Eye (tissue), 1 donor: Measurements from ENCODE around the gene PRG2.
"Not testable (repeated sequence)": the region's sequence is repeated elsewhere in the genome, so short reads cannot be mapped to it uniquely, and the experiment has no call there.

ENCODE experiments used
- DNase-seq: peaks from one replicate; pipeline ENCODE4 v3.0.0-alpha.2; 2015

Gene PRG2

DNA sequence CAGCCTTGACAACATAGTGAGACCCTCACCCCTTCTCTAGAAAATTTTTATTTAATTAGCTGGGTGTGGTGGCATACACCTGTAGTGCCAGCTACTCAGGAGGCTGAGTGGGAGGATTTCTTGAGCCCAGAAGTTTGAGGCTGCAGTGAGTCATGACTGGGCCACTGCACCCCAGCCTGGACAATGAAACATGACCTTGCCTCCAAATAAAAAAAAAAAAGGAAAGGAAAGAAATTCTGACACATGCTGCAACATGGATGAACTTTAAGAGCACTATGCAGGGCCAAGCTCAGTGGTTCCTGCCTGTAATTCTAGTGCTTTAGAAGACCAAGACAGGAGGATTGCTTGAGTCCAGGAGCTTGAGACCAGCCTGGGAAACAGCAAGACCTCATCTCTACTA lies 27.7 kb upstream of the PRG2 start:
- no peak for DNase-seq

DNA sequence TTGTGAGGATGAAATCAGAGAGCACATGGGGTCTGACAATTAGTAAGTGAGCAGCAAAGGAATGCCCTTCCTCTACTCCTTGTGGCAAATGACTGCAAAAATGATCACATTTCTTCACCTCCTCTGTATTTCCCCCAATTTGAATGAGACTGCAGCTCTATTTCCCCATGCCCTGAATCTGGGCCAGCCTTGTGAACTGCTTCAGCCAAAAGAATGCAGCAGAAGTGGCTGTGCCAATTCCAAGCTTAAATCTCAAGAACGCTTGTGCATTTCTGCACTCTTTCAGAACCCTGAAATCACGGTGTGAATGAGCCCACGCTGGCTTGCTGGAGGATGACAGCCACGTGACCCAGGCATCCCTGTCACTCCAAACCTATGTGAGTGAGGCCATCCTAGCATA lies 26.6 kb upstream of the PRG2 start:
- no peak for DNase-seq

- no peak for DNase-seq
Measured at GRCh38 chr11:57416436-57416835, 26.0 kb upstream of the PRG2 start.

GRCh38 chr11:57414612-57415212 lies 24.3 kb upstream of the PRG2 start:
- no peak for DNase-seq

GRCh38 chr11:57413681-57414080 lies 23.2 kb upstream of the PRG2 start:
- DNase-seq, result no peak

DNA sequence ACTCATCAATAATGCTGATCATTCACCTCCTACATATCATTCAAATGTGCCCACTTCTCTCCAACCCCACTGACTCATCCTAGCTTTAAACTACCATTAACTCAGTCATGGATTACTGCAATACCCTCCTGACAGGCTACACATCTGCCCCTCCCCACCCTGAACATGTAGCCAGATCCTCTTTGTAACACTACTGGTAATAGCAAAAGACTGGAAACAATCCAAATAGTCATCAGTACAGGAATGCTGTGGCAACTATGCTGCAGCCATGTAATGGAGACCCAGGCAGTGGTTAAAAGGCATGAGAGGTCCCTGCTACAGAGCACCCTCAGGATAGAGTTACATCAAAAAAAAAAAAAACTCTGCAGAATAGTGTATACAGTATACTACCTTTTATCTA lies 19.8 kb upstream of the PRG2 start:
- DNase-seq, result no peak

DNA sequence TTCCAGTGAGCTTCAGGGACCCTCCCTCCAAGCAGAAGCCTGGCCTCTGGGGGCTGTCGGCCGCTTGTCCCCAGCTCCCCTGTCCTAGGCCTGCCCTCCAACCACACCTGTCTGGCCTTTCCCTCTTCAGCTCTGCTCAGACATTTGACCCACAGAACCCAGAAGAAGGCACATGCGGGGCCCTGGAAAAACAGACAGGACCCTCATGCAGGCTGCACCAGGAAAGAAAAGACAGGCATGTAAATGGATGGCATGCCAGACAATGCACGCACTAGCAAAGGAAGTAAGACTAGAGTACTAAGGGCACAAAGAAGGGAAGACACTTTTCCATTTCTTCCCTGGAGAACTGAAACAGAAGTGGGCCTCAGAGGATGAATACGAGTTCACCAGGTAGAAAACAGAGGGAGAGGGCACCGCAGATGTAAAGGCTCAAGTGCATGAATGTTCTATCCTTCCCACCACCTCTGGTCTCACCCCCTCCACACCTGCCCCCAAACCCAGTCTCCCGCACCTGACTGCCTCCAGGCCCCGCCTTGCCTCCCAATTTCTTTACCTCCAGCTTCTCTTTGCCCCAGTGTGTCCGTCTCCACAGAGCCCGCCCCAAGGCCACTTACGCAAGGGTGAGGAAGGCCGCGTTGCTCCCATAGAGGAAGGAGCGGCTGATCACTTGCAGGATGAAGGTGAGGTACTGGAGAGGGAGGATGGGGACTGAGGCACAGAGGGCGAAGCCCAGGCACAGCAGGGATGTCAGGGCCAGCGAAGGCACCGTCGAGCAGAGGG lies 19.1 kb upstream of the PRG2 start:
- no peak for DNase-seq

- DNase-seq, result no peak
Measured at GRCh38 chr11:57408771-57409170, 18.3 kb upstream of the PRG2 start.

DNA sequence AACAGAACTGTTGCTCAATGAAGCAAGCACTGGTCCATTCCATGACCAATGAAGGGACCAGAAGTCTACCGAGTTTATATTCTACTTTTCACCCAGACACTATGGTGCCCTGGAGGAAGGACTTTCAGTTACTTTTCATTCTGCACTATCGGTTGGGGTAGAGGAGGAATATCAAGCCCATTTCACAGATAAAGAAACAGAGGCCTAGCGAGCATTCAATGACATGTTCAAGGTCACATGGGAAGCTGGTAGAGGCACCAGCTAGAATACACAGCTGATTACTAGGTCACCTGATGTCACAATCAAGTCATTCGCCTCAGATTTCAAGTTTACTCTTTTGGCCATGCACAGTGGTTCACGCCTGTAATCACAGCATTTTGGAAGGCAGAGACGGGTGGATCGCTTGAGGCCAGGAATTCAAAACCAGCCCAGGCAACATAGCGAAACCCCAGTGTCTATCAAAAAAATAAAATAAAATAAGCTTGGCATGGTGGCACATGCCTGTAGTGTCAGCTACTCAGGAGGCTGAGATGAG lies 17.6 kb upstream of the PRG2 start:
- no peak for DNase-seq

- DNase-seq, result no peak
Measured at GRCh38 chr11:57407010-57407920, 16.8 kb upstream of the PRG2 start.

GRCh38 chr11:57406337-57406904 lies 16.0 kb upstream of the PRG2 start:
- DNase-seq, result no peak

- DNase-seq, result peak; percentile 1
Measured at GRCh38 chr11:57405271-57405860, 14.9 kb upstream of the PRG2 start.

DNA sequence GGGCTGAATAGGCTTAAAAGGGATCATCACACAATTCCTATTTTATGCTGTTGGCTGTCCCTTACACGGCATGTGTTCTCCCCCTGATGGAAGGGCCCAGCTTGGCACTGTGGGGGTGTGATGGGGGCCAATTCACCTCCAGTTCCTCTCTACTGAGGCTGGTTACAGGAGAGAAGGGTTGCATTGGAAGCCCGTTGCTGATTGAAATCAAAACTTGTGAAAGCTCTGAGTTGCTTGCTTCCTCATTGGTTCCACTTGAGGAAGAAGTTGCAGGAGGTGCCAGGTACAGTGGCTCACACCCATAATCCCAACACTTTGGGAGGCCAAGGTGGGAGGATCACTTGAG lies 13.3 kb upstream of the PRG2 start:
- DNase-seq, result no peak

DNA sequence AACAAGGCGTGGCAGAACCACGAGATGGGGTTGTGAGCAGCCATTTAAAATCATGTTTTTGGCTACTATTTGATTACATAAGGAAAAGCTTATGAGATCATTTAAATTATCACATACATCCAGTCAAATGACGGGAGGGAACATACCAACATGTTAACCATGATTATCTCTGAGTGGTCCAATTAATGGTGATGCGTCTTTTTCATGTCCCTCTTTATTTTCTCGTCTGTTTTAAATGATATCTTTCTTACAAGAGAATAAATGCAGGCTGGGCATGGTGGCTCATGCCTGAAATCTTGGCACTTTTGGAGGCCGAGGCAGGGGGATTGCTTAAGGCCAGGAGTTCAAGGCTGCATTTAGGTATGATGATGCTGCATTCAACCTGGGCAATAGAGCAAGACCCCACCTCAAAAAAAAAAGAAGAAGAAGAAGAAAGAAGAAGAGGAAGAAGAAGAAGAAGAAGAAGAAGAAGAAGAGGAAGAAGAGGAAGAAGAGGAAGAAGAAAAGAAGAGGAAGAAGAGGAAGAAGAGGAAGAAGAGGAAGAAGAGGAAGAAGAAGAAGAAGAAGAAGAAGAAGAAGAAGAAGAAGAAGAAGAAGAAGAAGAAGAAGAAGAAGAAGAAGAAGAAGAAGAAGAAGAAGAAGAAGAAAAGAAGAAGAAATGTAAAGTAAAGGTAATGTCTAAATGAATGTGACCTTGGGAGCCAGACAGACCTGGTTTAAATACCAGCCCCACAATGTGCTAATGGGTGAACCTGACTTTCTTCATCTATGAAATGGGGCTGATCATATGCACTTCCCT lies 12.8 kb upstream of the PRG2 start:
- not testable (repeated sequence) for DNase-seq

DNA sequence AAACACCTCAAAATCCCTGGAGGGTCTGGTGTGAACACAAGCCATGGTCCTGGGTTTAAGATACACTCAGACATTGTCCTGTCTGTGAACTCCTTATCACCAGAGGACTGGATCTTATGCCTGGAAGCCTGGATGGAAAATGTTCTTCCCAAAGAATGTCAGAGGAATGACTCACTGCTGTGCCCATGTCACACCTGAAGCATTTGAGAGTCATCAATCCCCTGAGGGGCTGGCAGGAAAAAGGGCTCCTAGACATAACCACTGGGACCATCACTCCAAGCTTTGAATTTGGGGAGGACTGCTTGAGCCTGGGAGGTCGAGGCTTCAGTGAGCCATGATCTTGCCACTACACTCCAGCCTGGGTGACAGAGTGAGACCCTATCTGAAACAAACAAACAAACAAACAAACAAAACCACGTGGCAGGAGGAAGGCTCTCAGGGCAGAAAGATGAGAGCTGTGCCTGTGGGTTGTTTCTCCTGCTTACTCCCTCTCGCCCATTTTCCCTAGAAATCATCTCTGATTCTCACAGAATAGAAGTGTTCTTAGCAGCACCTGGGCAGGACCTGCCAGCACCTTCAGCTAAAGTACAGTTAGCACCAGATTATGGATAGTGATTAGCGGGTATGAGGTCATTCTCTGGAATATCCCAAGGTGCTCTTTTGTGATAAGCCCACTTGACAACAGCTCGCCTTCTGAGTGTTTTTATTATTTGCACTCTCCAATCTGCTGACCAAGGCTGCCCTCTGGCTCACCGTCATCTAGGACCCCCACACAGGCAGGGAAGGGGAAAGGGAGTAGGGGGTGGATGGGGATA lies 11.9 kb upstream of the PRG2 start:
- no peak for DNase-seq

DNA sequence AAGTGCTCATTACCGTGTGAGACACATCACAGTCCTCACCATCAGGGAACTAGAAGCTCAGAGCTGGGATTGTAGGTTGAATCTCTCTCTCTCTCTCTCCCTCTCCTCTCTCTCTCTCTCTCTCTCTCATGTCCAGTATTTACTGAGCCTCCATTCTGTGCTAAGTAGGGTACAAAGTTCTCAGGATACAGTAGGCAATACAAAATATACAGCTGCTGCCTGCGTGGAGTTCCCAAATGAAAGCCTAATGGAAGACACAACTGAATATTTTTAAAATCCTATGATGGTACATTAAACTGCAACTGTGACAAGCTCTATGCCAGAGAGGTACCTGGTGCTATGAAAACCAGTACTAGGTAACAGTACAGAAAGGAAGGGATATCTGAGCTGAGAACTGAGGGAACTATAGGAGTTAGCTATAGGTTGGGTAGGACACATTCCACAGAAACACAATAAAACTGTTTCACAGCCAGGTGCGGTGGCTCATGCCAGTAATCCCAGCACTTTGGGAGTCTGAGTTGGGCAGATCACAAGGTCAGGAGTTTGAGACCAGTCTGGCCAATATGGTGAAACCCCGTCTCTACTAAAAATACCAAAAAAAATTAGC lies 9.6 kb upstream of the PRG2 start:
- no peak for DNase-seq

DNA sequence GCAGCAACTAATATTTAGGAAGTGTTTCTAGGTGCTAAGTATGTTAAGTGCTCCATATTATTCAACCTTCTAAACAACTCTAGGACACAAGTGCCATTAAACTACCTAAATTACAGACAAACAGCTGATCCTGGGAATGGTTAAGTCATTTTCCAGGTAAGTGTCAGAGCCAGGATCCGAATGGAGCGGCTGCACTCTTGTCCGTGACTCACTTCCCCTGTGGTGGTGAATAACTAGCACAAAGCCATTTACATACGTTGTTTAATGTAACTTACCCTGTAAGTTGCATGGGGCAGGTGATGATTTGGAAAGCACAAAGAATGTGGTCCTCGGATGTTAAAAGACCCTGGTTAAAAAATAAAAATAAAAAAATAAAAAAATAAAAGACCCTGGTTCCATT lies 8.8 kb upstream of the PRG2 start:
- DNase-seq, result no peak

- DNase-seq, result no peak
Measured at GRCh38 chr11:57397394-57397990, 7.0 kb upstream of the PRG2 start.

GRCh38 chr11:57396744-57397143 lies 6.3 kb upstream of the PRG2 start:
- DNase-seq, result no peak
